CD4-positive, alpha-beta T cell treated with Interferon gamma for 1 hour (primary cell): ENCODE data around the gene SETMAR.
A peak's percentile ranks its signal among the peaks of the same experiment; 100 is the strongest.
"Not testable (repeated sequence)": the region's sequence is repeated elsewhere in the genome, so short reads cannot be mapped to it uniquely, and the experiment has no call there.

ENCODE experiments used
- DNase-seq: peaks from one replicate; pipeline ENCODE4 v3.0.0-alpha.2; 2020

SETMAR gene

GRCh38 chr3:4303187-4304123, at the start of gene SETMAR:
SETMAR (plus strand) TSS chr3:4303369; CDS start chr3:4303371, 2 bp downstream.
- peak; percentile 82 for DNase-seq

GRCh38 chr3:4261406-4261805, 41.8 kb upstream of the SETMAR start:
- DNase-seq = no peak

- no peak for DNase-seq
These were observed 39.1 kb upstream of the SETMAR start for GRCh38 chr3:4264040-4264439.

- DNase-seq = no peak
These were observed 32.4 kb upstream of the SETMAR start for GRCh38 chr3:4270720-4271119.

GRCh38 chr3:4271834-4272233, 31.3 kb upstream of the SETMAR start:
- DNase-seq = no peak

- no peak for DNase-seq
These were observed 23.6 kb upstream of the SETMAR start for GRCh38 chr3:4279516-4280105.

GRCh38 chr3:4281991-4282390, 21.2 kb upstream of the SETMAR start:
- DNase-seq = no peak

- no peak for DNase-seq
These were observed 18.3 kb upstream of the SETMAR start for GRCh38 chr3:4284865-4285264.

GRCh38 chr3:4289044-4289443, 14.1 kb upstream of the SETMAR start:
- DNase-seq = no peak

- peak; percentile 3 for DNase-seq
These were observed 12.8 kb upstream of the SETMAR start for GRCh38 chr3:4290272-4290893.

GRCh38 chr3:4292301-4292700, 10.9 kb upstream of the SETMAR start:
- DNase-seq = no peak

- no peak for DNase-seq
These were observed 8.4 kb upstream of the SETMAR start for GRCh38 chr3:4294616-4295327.

- DNase-seq = not testable (repeated sequence)
These were observed 6.7 kb upstream of the SETMAR start for GRCh38 chr3:4296454-4296853.

GRCh38 chr3:4297486-4297885, 5.7 kb upstream of the SETMAR start:
- DNase-seq = no peak

- no peak for DNase-seq
These were observed 422 bp upstream of the SETMAR start for GRCh38 chr3:4302747-4303146.

GRCh38 chr3:4305210-4305609, 2.0 kb downstream of the SETMAR start:
- not testable (repeated sequence) for DNase-seq

GRCh38 chr3:4306091-4306490, 2.9 kb downstream of the SETMAR start:
- no peak for DNase-seq

GRCh38 chr3:4306860-4307259, 3.7 kb downstream of the SETMAR start:
- no peak for DNase-seq

- DNase-seq = no peak
These were observed 6.4 kb downstream of the SETMAR start for GRCh38 chr3:4309491-4310128.

- no peak for DNase-seq
These were observed 7.8 kb downstream of the SETMAR start for GRCh38 chr3:4310971-4311370.

- no peak for DNase-seq
These were observed 8.3 kb downstream of the SETMAR start for GRCh38 chr3:4311496-4311895.

- no peak for DNase-seq
These were observed 10.6 kb downstream of the SETMAR start for GRCh38 chr3:4313606-4314293.
